ENCODE data around the gene C19orf81.

C19orf81 gene

DNA sequence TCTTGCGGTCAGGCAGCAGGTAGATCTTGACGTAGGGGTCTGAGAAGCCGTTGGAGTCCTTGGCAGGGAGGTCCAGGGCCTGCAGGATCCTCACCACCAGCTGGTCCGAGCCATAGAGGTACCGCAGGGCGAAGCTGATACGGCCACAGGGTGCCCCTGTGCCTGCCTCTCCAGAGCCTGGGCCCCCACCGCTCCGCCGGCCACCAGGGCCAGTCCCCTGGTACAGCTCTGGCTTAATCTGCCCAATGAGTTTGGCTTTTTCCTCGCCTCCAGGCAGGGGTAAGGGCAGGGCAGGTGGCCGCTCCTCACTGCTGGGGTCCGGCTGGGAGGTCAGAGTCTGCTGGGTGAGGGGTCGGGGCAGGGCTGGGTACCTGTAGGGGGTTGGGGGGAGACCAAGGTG, 19.4 kb upstream of the C19orf81 start:
- no peak for DNase-seq

- DNase-seq, result no peak
Observed at GRCh38 chr19:50632151-50632835, 17.0 kb upstream of the C19orf81 start.

GRCh38 chr19:50633359-50633758, 15.9 kb upstream of the C19orf81 start:
- DNase-seq, result no peak

DNA sequence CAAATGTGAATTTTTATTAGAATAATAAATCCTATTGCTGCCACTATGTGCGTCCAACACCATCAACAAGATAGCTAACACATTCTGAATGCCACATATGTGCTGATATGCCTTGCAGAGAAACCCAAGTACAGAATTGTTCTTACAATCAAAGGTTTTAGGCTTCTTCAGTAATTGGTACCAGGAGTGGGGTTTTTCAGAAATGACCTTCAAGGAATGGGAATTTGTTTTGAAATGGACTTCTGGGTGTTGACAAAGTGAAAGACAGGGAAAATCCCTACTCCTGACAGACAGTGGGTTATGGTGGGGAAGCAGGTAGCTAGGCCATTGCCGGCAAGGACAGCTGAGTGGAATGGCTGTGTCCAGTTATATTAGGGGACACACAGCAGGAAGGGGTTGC, 15.3 kb upstream of the C19orf81 start:
- no peak for DNase-seq

DNA sequence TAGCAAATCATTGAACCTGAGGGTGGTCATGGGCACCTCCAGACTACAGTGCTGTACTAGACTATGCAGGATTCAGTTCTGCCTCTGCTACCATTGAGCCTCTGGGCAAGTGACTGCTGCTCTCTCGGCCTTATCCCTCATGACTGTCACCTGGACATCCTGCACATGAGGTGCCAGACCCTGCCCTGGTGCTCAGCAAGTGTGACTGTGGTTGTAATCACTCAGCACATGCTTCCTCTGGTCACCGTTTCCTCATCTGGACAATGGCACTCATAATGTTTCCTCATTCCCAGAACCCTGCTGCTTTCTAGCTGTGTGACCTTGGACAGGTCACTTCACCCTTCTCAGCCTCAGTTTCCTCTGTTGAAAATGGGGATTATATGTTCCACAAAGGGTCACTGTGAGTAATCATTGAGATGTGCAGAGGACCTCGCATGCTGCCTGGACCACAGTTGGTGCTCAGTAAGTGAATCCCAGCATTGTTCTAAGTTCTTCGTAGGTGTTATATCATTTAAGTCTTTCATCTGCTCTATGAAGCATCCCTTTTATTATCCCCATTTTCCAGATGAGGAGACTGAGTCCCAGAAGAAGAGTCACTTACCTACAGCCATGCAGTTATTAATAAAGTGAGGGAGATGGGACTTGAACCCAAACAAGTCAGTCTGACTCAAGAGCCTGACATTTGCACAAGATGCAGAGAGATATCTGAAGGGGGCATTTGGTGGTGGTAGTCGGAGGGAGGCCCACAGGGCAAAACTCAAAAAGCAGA, 12.7 kb upstream of the C19orf81 start:
- DNase-seq, result no peak

DNA sequence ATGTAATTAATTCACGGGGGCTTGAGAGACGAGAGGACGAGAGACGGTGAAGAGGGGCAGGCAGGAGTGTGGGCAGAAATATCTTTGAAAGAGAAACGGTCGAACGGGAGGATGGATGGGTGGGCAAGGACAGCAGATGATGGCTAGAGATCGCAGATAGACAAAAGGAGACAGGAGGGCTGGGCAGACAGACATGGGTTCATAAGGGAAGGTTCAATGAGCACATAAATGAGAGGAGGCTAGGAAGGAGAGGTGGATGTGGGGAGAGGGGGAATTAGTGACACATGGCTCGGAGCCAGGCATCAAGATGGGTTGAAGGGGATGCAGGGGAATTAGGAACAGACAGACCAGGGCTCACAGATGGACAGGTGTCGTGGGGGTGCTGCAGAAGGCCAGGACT, 10.6 kb upstream of the C19orf81 start:
- DNase-seq, result no peak

DNA sequence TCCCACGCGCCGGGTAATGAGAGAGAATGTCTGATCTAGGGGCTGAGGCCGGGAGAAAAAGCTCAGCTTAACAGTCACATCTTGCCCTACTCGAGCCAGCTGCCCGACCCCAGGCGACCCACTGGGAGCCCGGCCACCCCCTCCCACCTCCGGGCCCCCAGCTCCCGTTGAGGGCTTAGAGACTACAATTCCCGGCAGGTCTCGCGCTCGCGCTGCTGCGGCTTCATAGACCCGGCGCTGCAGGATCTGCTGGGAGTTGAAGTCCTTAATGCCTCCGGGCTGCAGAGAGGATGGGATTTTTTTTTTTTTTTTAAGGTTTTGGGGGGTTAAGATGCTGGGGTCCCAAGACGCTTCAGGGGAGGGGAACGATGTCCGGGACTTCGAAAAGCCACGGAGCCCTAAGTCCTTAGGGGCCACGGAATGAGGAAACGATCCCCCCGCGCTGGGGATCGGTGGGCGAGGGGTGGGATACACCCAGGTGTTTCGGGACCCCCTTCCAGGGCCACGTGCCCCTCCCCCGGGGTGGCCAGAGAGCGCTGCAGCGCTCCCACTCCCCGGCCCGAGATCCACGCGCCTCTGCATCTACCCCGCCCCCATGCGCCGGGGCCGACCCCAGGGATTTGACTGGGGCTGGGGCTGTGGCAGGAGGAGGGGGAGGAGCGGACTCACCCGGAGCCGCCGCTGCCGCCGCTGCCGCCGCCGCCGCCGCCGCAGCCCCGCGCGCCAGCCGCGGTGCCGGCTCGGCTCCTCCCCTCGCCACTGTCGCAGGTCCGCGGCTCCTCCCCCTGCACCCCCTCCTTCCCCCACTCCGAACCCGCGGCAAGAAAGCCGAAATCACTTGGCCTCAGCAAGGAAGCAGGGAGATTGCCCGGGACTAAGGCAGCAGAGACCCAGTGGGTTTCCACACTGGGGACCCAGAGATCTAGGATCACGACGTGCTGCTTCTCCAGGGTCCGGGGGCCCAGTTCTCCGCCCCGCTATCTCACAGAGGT, 9.8 kb upstream of the C19orf81 start, which contains the start of gene SYT3:
TSS of gene SYT3 (minus strand) at position 761 of the 992 bp plus-strand sequence. CDS start 2,470 bp downstream, outside the sequence.
- no peak for DNase-seq

DNA sequence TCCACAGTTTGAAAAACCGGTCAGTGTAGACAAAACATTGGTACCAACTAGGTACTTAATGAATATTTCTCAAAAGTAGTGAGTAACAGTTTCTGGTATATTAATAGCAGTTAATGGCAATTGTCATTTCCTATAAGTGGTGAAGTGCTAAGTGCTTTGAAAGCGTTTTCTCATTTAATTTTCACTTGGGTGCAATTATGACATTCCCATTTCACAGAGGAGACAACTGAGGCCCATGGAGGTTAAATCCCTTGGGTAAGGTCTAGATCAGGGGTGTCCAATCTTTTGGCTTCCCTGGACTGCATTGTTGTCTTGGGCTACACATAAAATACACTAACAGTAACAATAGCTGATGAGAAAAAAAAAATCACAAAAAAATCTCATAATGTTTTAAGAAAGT, 8.9 kb upstream of the C19orf81 start:
- DNase-seq, result no peak

GRCh38 chr19:50644315-50644915, 4.8 kb upstream of the C19orf81 start:
- DNase-seq, result no peak

GRCh38 chr19:50645107-50645506, 4.1 kb upstream of the C19orf81 start:
- no peak for DNase-seq

DNA sequence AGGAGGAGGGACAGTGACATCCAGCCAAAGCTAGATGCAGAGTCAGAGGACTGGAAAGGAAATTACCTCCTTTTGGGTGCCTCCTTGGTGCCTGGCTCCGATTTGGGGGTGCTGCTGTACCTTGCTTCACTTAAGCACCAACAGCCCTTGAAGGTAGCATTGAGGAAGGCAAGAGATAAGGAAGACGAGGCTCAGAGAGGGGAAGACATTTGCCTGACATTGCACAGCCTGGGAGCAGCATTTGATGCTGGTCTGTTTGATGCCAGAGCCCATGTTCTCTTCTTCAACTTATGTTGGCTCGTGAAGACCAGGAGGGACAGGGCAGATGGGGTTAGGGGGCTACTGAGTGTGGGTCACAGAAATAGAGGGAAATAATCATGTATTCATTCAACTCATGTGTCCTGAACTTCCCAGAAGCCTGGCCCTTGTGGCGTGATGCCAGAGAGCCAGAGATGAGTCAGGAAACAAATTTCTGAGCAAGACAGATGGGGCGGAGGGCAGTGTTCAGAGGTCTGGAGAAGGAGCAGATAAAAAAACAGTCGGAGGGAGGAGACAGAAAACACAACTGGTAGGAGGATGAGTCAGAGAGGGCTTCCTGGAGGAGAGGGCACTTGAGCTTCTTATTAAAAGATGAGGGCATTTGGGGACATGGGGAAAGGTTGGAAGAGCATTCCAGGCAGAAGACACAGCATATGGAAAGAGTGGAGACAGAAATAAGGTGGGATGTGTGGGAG, 3.0 kb upstream of the C19orf81 start:
- DNase-seq, result no peak

DNA sequence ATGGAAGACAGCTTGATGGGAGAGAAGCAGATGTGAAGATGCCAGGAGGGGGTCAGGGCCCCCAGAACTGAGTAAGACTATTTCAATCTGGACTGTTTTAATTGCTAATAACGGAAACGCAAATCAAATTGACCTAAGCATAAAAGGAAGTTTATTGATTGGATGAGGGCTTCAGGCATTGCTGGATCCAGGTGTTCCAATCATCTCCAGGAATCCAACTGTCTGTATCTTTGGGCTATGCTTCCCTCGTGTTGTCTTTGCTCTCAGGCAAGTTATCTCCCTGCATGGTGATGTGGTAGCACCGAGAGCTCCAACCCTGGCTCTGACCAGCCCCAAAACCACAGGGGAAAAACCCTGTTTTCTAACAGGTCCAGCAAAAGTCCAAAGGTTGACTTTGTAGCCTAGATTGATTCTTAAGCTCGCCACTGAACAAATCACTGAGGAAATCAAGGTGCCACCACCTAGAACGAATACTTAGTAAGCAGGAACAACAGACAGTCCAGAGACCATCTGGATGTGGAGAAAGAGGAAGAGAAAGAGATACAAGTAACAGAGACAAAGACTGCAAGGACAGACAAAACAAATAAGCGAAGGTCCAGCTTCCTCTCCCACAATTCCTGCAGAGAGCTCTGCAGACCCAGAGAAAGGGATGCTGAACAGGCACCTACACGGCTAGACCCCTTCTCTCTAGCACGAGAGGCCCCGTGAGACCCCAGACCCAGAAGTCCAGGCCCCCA, 1.2 kb upstream of the C19orf81 start:
- no peak for DNase-seq

DNA sequence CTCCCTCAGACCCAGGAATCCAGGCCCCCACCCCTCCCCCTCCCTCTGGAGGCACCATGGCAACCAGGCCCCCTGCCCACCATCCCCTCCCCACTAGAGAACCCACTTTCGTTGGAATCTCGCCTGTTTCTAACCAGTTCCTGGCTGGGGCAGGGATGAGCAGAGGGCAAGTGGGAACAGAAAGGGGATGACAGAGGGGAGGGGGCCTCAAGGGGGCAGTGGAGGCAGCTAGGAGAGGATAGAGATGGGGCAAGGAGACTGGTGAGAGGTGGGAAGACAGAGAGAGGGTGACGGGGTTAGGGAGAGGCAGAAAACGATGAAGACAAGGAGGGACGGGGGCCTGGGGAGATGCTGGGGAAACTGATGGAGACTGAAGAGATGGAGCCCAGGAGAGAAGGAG, 586 bp upstream of the C19orf81 start:
- DNase-seq, result no peak

- no peak for DNase-seq
Observed at GRCh38 chr19:50651174-50651573, 1.9 kb downstream of the C19orf81 start.

DNA sequence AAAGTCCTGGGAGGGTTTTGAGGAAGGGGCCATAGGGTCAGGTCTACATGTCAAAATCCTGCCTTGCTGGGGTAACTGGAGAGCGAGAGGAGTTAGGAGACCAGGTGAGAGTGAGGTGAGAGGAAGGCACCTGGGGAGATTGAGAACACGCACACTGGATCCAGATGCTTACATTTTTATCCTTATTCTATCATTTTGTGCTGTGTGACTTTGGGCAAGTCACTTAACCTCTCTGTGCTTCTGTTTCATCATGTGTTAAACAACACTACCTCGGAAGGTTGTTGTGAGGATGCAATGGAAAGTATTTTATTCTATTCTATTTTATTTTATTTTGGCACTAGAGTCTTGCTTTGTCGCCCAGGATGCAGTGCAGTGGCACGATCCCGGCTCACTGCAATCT, 3.5 kb downstream of the C19orf81 start:
- no peak for DNase-seq

DNA sequence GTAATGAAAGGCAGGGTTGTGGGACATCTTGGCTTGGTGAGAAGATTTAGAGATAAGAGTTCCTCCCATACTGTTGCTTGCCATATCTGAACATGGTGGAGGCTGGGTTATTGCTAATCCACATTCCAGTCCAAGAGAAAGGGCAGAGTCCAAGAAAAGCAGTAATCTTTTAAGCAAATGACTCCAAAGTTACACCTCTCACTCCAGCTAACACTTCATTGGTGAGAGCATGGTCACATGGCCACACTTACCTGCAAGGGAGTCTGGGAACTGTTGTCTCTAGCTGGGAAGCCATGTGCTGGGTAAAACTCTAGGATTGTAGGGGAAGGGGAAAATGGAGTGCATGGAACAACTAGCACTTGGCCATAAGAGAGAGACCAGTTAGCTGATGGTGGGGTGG, 5.6 kb downstream of the C19orf81 start:
- no peak for DNase-seq

- no peak for DNase-seq
Observed at GRCh38 chr19:50657222-50657669, 8.0 kb downstream of the C19orf81 start.

GRCh38 chr19:50657712-50658440, 8.6 kb downstream of the C19orf81 start:
- DNase-seq, result peak; percentile 72

- peak; percentile 8 for DNase-seq
Observed at GRCh38 chr19:50658441-50659317, 9.4 kb downstream of the C19orf81 start.
